GM12865 (cell line): ENCODE measurements around the gene SPATA12.

Experiments
- DNase-seq: peaks from one replicate; pipeline ENCODE4 v3.0.0; 2010; ENCODE audit warnings: low read depth
- H3K4me3 ChIP-seq: 2 replicates; pipeline ENCODE4 v1.5.1; 2011; ENCODE audit warnings: mild to moderate bottlenecking, low read depth, low read length, control low read depth
- TF ChIP-seq, protein P1 (sequence below): IDR thresholded peaks from 2 replicates; pipeline ENCODE4 v1.5.1; 2011; ENCODE audit warnings: low read length, control low read depth, low read depth, inconsistent platforms; ENCODE audit not compliant: insufficient read depth; ENCODE audit errors: missing control alignments

Gene SPATA12

GRCh38 chr3:57105585-57105984 lies 45.1 kb downstream of the SPATA12 start:
- H3K4me3 ChIP-seq = no peak overlapping the region
- TF ChIP-seq, protein P1, sequence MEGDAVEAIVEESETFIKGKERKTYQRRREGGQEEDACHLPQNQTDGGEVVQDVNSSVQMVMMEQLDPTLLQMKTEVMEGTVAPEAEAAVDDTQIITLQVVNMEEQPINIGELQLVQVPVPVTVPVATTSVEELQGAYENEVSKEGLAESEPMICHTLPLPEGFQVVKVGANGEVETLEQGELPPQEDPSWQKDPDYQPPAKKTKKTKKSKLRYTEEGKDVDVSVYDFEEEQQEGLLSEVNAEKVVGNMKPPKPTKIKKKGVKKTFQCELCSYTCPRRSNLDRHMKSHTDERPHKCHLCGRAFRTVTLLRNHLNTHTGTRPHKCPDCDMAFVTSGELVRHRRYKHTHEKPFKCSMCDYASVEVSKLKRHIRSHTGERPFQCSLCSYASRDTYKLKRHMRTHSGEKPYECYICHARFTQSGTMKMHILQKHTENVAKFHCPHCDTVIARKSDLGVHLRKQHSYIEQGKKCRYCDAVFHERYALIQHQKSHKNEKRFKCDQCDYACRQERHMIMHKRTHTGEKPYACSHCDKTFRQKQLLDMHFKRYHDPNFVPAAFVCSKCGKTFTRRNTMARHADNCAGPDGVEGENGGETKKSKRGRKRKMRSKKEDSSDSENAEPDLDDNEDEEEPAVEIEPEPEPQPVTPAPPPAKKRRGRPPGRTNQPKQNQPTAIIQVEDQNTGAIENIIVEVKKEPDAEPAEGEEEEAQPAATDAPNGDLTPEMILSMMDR = no peak
- no peak for DNase-seq

GRCh38 chr3:57108684-57109083 lies 48.2 kb downstream of the SPATA12 start:
- no peak overlapping the region for H3K4me3 ChIP-seq
- TF ChIP-seq, protein P1 = no peak
- DNase-seq = no peak

GRCh38 chr3:57109437-57110199 lies 49.2 kb downstream of the SPATA12 start:
- no peak for DNase-seq
- TF ChIP-seq, protein P1 = no peak
- no peak overlapping the region for H3K4me3 ChIP-seq

DNA sequence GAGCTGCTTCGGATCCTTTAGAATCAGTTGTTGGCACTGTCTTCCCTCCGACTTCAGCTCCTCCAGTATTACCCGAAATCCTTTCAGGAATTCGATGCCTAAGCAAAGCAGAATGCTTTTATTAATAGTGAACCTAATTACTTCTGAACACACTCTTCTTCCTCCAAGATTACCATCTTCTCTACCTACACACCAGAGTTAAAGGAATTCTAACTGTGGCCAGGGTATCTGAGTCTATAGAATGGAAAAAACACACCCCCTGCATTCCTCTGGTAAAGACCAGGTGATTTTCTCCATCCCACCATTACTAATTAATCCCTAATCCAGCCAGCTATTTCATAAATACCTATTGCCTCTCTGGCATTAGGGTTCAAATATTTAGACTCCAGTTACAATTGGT lies 49.8 kb downstream of the SPATA12 start:
- H3K4me3 ChIP-seq = no peak overlapping the region
- DNase-seq = no peak
- TF ChIP-seq, protein P1 = no peak

GRCh38 chr3:57110798-57111197 lies 50.3 kb downstream of the SPATA12 start:
- TF ChIP-seq, protein P1 = no peak
- no peak overlapping the region for H3K4me3 ChIP-seq
- DNase-seq = no peak

- no peak overlapping the region for H3K4me3 ChIP-seq
- peak; percentile 19 for DNase-seq
- TF ChIP-seq, protein P1 = peak; percentile 34
These were observed 51.7 kb downstream of the SPATA12 start for GRCh38 chr3:57112206-57112605.

GRCh38 chr3:57116501-57116900 lies 56.0 kb downstream of the SPATA12 start:
- TF ChIP-seq, protein P1 = no peak
- no peak overlapping the region for H3K4me3 ChIP-seq
- DNase-seq = no peak
